Amygdala (tissue), 56 donors: ENCODE measurements around the gene TEX35.
"Not testable (repeated sequence)": the region's sequence is repeated elsewhere in the genome, so short reads cannot be mapped to it uniquely, and the experiment has no call there.

Experiments used
- DNase-seq, 56 donors: peaks; one replicate each; lab custom pipeline; 2025; lab: John Stamatoyannopoulos, UW

TEX35 gene

DNA sequence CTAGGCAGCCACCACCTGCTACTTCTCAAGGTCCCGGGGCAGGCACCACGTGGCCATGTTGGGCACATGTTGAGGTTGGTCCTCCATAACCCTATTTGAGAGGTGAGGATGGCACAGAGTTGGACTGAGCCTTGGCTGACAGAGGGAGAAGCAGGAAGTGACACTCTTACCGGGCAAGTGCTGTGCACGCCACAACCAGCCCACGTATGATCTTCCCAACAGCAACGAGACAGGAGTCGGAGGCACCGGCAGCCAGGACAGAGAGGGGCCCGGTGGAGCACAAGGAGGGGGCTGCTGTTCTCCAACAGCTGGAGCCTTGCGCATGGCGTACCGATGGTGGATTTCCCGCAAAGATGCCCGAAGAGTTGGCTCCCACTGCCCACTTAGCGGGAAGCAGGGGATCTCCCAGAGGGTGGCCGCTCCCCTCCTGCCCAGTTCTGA lies 19.6 kb upstream of the TEX35 start:
- no peak for DNase-seq

- no peak for DNase-seq
Measured at GRCh38 chr1:178494569-178494971, 18.3 kb upstream of the TEX35 start.

GRCh38 chr1:178495158-178495557 lies 17.8 kb upstream of the TEX35 start:
- DNase-seq: no peak

GRCh38 chr1:178495741-178496409 lies 17.0 kb upstream of the TEX35 start:
- DNase-seq: no peak

DNA sequence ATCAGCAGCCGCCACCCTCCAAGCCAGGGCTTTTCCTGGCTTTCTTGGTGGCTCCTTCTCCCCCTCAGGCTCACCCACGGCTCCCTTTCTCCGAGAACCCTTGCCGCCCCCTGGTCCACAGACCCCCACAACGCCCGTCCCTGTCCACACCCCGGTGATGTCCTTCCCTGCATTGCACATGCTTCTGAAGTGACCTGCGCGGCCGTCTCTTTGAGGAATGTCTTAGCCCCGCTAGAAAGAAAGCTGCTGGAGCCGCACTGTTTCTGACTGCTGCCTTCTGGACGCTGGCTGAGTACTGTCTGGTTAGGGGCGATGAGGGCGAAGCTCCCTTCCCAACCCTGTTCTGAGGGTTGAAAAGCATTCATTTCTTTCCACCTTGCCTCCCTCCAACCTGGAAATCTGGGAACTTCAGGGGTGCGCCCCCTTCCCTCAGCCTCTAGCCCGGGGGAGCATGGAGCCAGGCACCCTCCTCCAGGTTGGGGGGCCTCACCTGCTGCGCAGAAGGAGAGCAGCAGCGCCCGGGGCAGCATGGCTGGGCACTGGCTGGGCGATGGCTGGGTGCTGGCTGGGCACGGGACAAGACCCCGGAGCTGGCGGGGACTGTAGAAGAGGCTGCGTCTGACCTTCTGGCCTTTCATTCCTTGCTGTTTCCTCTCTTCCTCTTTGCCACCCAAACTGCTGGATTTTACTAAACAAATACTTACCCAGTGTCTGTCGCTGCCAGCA lies 16.3 kb upstream of the TEX35 start, which contains the start of gene CLEC20A:
CLEC20A (minus strand) TSS at position 555 of the 726 bp plus-strand sequence; CDS start at position 530, 25 bp downstream.
- no peak for DNase-seq

- no peak for DNase-seq
Measured at GRCh38 chr1:178497903-178498478, 14.9 kb upstream of the TEX35 start.

- no peak for DNase-seq
Measured at GRCh38 chr1:178498896-178499675, 13.8 kb upstream of the TEX35 start.

DNA sequence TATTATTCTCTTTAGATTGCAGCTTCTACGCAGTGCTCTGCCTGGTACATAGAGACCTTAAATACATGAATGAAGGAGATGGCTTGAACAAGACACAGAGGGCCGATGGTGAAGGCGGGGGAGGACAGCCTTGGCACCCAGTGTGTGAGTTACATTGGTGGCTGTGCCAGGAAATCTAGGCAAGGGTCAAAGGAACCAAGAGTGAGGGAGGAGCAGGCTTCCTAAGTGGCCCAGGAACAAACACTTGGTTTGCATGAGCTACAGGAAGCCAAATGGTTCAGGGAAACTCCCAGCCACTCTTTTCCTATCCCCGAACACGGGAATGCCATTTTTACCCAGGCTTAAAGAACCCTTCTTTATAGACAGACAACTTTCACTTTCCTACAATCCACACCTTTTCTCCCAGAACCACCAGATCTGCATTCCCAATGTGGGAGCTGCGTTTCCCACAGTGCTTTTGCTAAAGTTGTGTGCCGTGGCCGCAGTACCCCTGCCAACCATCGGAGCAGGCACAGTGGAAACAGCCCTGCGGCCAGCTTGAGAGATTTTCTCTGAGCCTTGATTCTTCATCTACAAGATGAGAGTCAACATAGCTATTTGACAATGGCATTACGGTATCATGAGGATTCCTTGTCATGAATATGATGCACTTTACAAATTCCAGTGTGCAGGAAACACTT lies 12.7 kb upstream of the TEX35 start:
- DNase-seq: no peak

DNA sequence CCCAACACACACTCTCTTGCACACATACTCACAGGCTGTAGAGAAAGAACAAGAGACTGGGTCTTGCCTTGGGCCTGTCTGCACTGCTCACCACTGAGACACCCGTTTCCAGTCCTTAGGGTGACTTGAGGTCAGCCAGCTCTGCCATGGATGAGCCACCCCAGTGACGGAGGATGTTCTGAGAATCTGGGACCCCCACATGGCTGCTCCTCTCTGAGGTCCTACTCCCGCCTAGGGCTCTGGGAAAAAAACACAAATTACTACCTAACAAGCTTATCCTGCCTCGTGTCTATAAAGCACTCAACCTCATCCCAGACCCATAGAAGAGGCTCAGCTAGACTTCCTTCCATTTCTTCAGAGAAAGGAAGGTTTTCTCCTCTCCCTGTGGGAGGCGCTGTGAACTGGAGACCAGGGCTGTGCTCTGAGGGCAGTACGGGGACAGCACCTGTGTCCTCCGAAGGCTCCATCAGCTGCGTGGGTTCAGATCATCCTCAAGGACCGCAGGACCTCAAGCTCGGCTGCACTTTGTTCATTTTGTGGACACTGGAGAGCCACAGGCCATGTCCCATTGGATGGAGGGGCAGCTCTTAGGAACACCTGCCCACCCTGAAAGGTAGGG lies 11.9 kb upstream of the TEX35 start:
- DNase-seq: no peak

DNA sequence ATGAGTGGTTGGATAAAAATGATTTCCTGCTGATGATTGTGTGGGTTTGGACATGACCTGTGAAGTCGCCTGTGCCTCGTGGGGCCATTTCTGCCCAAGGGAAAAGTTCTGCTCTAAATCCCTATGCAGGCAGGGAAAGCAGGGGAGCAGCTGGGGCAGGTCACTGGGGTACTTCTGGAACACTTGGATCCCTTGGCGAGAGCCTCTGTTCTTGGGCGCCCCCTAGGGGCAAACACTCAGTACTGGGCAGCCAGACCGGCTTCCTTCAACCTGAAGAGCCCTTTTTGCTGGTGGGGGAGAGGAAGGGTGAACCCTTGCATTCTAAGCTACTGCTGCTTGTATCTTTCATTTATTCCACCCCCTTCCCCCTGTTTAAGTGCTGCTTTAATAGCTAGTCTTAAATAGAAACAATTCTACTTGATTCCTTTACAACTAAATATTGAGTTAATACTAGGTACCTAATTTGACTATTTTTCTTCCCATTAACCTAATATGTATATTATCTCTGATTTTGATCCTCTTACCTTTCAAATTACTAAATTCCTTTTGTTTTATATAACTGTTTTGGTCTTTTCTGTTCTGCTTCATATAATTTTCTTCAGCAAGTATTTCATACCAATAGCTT lies 11.1 kb upstream of the TEX35 start:
- DNase-seq: peak in 38 of 56 donors; percentile 2 to 79 (median 30)

DNA sequence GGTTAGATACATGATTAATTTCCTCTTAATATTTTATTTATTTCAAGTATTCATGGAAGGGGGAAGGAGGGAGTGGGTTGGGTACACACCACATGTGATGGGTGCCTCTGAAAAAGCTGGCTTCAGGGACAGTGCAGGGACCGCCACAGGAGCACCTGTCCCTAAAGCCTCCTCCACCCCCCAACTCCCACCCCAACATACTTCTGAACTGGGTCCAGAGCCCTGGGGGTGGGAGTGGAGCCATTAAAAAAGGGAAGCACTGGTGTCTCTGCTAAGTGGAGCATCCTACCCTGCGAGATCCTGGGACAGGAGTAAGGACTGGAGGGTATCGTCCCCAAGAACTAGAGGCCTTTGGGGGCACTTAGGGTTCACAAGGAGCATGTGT lies 10.6 kb upstream of the TEX35 start:
- no peak for DNase-seq

DNA sequence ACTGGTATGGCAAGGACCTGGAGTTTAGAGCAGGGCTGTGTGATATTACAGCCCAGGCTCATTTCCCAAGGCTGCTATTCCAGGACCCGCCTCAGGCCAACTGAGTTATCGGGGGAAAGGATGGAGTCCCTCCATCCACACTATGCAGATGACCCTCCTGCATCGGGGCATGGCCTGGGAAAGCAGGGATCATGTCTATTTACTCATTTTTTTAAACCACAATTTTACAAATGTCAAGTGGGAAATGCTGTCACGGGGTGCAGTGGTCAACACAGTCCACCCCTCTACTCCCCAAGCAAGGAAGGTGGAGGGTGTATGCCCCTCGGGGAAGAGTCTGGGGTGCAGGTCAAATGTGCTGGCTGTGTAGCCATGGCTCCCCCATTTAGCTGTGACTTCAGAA lies 10.1 kb upstream of the TEX35 start:
- no peak for DNase-seq

GRCh38 chr1:178503316-178503715 lies 9.6 kb upstream of the TEX35 start:
- not testable (repeated sequence) for DNase-seq

DNA sequence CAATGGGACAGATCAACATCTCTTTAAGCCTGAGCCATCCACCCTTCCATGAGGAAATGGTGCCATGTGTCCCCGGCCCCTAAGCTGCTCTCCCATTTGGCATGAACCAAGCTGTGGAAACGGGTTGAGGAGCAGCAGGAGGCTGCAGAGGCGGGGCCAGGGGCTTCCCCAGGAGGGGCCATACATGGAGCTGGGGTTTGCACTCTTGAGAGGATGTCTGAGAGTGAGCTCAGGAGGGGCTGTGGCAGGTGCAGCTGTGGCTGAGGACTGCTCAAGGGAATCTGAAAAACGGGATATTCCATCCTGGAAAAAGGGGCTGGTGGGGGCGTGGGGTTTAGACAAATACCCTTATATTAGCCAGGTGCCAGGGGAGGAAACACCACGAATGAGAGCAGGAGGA lies 9.1 kb upstream of the TEX35 start:
- DNase-seq: no peak

DNA sequence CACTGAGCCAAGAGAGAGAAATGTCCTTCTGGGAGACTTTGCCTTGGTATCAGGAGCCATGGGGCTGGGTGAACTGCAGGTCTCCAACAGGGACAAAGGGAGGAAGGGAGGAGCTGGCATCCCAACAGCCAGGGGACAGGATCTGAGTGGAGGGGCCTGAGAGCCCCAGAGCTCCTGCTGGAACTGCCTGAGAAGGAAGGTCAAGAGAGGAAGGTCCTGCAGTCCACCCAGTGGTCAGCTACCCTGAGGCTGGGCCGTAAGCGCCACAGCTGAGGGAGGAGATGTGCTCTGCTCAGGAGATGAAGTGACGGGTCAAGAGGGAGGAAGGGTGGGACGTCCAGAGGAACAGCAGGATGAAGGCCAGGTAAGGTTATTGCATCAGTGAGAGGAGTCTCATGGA lies 8.6 kb upstream of the TEX35 start:
- DNase-seq: no peak

- peak in 1 of 56 donors; percentile 16 for DNase-seq
Measured at GRCh38 chr1:178506177-178506576, 6.7 kb upstream of the TEX35 start.

GRCh38 chr1:178506669-178507068 lies 6.2 kb upstream of the TEX35 start:
- DNase-seq: no peak

DNA sequence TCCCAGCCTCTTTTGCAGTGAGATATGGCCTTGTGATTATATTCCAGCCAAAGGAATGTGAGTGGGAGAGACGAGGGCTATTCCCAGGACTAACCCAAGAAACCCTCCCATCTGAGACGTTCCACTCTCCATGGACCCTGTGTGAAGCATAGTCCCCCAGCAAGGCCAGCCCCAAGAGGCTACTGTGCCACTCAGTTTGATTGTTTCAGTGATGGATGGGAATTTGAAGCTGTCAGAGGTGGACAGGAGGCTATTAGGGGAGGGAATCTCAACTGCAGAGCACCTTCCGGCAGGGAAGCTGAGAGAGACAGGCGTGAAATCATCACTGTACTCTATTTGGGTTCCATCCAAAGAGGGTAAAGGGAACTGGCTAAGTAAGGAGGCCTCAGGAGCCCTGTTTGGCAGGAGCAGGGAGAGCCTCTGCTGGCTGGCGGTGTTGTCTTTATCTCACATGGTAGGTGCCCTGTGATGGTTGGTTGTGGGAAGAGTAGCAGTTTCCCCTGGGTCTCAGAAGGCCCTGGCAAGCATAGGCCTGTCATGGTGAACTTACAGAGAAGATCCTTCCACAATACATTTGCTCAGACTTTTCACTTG lies 3.4 kb upstream of the TEX35 start:
- no peak for DNase-seq

GRCh38 chr1:178510155-178510554 lies 2.8 kb upstream of the TEX35 start:
- no peak for DNase-seq
